OCI-LY7 (cell line): ENCODE measurements around the gene RSPH1.

Source experiments
- EZH2phosphoT487 ChIP-seq: fragments of 200-600 bp; sonication (generic); IDR thresholded peaks from 2 replicates; pipeline ENCODE4 v1.6.1; 2018; ENCODE audit warnings: low read depth, borderline replicate concordance, mild to moderate bottlenecking, mixed run types, antibody characterized with exemption, low read length, moderate library complexity, mixed read lengths
- TF ChIP-seq, protein P1 (sequence below): fragments of 200-600 bp; sonication (generic); conservative IDR thresholded peaks from 2 replicates; pipeline ENCODE4 v1.5.1; 2014; ENCODE audit warnings: mild to moderate bottlenecking, antibody characterized with exemption, low read length, moderate library complexity, mixed read lengths

GRCh38 chr21:42443181-42443785 lies 52.7 kb downstream of the RSPH1 start:
- TF ChIP-seq, protein P1, sequence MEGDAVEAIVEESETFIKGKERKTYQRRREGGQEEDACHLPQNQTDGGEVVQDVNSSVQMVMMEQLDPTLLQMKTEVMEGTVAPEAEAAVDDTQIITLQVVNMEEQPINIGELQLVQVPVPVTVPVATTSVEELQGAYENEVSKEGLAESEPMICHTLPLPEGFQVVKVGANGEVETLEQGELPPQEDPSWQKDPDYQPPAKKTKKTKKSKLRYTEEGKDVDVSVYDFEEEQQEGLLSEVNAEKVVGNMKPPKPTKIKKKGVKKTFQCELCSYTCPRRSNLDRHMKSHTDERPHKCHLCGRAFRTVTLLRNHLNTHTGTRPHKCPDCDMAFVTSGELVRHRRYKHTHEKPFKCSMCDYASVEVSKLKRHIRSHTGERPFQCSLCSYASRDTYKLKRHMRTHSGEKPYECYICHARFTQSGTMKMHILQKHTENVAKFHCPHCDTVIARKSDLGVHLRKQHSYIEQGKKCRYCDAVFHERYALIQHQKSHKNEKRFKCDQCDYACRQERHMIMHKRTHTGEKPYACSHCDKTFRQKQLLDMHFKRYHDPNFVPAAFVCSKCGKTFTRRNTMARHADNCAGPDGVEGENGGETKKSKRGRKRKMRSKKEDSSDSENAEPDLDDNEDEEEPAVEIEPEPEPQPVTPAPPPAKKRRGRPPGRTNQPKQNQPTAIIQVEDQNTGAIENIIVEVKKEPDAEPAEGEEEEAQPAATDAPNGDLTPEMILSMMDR = no peak
- TF ChIP-seq EZH2phosphoT487 = no peak
